Osteoblast (primary cell): ENCODE data around the gene CKMT2. TPM values are rescaled to one million over a fixed set of nuclear protein-coding genes. Genes with fewer than 3 reads are reported as not detected.

ENCODE experiments used
- DNase-seq: peaks from one replicate; pipeline ENCODE4 v3.0.0; 2011; ENCODE audit warnings: low spot score, mixed read lengths; ENCODE audit not compliant: insufficient read length; ENCODE audit errors: missing footprints
- H2AFZ ChIP-seq: 2 replicates; pipeline ENCODE4 v1.6.0; 2011; ENCODE audit warnings: mild to moderate bottlenecking, low read length
- H3K27ac ChIP-seq: 2 replicates; pipeline ENCODE4 v1.5.1; 2011; ENCODE audit warnings: mild to moderate bottlenecking, low read depth, low read length, moderate library complexity
- H3K27me3 ChIP-seq: 2 replicates; pipeline ENCODE4 v1.6.0; 2012; ENCODE audit warnings: mild to moderate bottlenecking, control low read depth, inconsistent platforms, low read length, moderate library complexity; ENCODE audit not compliant: insufficient read depth
- H3K36me3 ChIP-seq: 2 replicates; pipeline ENCODE4 v1.5.1; 2011; ENCODE audit warnings: mild to moderate bottlenecking, low read length, control low read depth, moderate library complexity; ENCODE audit not compliant: insufficient read depth
- H3K4me1 ChIP-seq: 2 replicates; pipeline ENCODE4 v1.5.1; 2011; ENCODE audit warnings: mild to moderate bottlenecking, low read length, control low read depth, moderate library complexity; ENCODE audit not compliant: insufficient read depth
- H3K4me2 ChIP-seq: 2 replicates; pipeline ENCODE4 v1.6.0; 2011; ENCODE audit warnings: mild to moderate bottlenecking, low read length; ENCODE audit not compliant: insufficient read depth
- H3K4me3 ChIP-seq: fragments of 200-600 bp; sonication (generic); 3 replicates; pipeline ENCODE4 v1.5.1; 2012; ENCODE audit warnings: mild to moderate bottlenecking, low read length, inconsistent platforms; ENCODE audit not compliant: insufficient read depth
- H3K79me2 ChIP-seq: 2 replicates; pipeline ENCODE4 v1.6.0; 2012; ENCODE audit warnings: mild to moderate bottlenecking, low read length, control low read depth, inconsistent platforms; ENCODE audit not compliant: insufficient read depth
- H3K9me3 ChIP-seq: 2 replicates; pipeline ENCODE4 v1.5.1; 2011; ENCODE audit warnings: low read depth, low read length, control low read depth
- H4K20me1 ChIP-seq: 2 replicates; pipeline ENCODE4 v1.6.0; 2012; ENCODE audit warnings: mild to moderate bottlenecking, low read length, control low read depth; ENCODE audit not compliant: insufficient read depth
- small RNA-seq: library from RNA; depleted of rRNA; stranded (forward); fragments of <200 nt; gene quantifications from one replicate; pipeline ENCODE3, GENCODE V24; 2012
- total RNA-seq: library from RNA; depleted of rRNA; stranded (reverse); fragments of >200 nt; gene quantifications from 2 replicates; pipeline ENCODE4 v1.2.3, GENCODE V29; 2012
- TF ChIP-seq, protein P1 (sequence below): IDR thresholded peaks from 2 replicates; pipeline ENCODE4 v1.5.1; 2011; ENCODE audit warnings: mild to moderate bottlenecking, low read depth, low read length, moderate library complexity; ENCODE audit errors: extremely low read depth

Gene CKMT2
- total RNA-seq, 1 donor: 1.4 TPM

DNA sequence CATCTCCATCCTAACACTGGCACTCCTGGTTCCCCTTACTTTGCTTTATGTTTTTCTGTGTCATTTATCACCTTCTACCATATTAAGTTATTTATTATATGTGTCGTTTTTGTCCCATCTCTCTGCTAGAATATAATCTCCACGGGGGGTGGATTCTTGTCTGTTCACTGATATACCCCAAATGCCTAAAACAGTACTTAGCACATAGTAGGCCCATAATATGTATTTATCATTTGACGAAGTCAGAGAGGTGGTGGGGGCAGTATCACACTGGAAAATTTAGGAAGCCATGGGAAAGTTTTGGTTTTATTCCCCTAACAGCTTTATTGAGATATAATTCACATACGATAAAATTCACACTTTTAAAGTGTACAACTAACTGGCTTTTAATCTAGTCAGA lies 82.7 kb downstream of the CKMT2 start:
- Histone ChIP-seq H3K27me3 (no peaks in the 10 kb centered on the region), H3K4me2 (no peak overlapping the region), H2AFZ (no peak overlapping the region), H3K4me1 (peaks cover 7% of the 10 kb centered on the region), H3K79me2 (no peaks in the 10 kb centered on the region), H3K4me3 (no peak overlapping the region), H4K20me1 (no peaks in the 10 kb centered on the region), H3K27ac (peak overlapping the region; percentile 53), H3K9me3 (no peaks in the 10 kb centered on the region), H3K36me3 (peaks cover 28% of the 10 kb centered on the region)
- no peak for DNase-seq
- TF ChIP-seq, protein P1, sequence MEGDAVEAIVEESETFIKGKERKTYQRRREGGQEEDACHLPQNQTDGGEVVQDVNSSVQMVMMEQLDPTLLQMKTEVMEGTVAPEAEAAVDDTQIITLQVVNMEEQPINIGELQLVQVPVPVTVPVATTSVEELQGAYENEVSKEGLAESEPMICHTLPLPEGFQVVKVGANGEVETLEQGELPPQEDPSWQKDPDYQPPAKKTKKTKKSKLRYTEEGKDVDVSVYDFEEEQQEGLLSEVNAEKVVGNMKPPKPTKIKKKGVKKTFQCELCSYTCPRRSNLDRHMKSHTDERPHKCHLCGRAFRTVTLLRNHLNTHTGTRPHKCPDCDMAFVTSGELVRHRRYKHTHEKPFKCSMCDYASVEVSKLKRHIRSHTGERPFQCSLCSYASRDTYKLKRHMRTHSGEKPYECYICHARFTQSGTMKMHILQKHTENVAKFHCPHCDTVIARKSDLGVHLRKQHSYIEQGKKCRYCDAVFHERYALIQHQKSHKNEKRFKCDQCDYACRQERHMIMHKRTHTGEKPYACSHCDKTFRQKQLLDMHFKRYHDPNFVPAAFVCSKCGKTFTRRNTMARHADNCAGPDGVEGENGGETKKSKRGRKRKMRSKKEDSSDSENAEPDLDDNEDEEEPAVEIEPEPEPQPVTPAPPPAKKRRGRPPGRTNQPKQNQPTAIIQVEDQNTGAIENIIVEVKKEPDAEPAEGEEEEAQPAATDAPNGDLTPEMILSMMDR: no peak

Small RNAs within 50 kb of the gene (small RNA-seq; reads per million reads assigned to genes)
- not detected for gene AC026436.1

Other genes starting within 250 kb of the CKMT2 start
- gene ZCCHC9, start 68.3 kb downstream of the CKMT2 start, total RNA-seq: 22.1 and 23.3 TPM in 2 replicates
- gene ACOT12, start 160.8 kb downstream of the CKMT2 start, total RNA-seq: 0.29 TPM in 1 of 2 replicates, not detected in the other